GM19468 (cell line): ENCODE results near the gene GRB10.
"Not testable (repeated sequence)": the region's sequence is repeated elsewhere in the genome, so short reads cannot be mapped to it uniquely, and the experiment has no call there.

ENCODE experiments used
- ATAC-seq: cut with Tn5 transposase; IDR thresholded peaks from one replicate; pipeline ENCODE4 v1.9.1; 2021; ENCODE audit warnings: mild to moderate bottlenecking, moderate library complexity, moderate number of reproducible peaks; ENCODE audit not compliant: unreplicated experiment; ENCODE audit errors: extremely low read depth

GRB10 gene

DNA sequence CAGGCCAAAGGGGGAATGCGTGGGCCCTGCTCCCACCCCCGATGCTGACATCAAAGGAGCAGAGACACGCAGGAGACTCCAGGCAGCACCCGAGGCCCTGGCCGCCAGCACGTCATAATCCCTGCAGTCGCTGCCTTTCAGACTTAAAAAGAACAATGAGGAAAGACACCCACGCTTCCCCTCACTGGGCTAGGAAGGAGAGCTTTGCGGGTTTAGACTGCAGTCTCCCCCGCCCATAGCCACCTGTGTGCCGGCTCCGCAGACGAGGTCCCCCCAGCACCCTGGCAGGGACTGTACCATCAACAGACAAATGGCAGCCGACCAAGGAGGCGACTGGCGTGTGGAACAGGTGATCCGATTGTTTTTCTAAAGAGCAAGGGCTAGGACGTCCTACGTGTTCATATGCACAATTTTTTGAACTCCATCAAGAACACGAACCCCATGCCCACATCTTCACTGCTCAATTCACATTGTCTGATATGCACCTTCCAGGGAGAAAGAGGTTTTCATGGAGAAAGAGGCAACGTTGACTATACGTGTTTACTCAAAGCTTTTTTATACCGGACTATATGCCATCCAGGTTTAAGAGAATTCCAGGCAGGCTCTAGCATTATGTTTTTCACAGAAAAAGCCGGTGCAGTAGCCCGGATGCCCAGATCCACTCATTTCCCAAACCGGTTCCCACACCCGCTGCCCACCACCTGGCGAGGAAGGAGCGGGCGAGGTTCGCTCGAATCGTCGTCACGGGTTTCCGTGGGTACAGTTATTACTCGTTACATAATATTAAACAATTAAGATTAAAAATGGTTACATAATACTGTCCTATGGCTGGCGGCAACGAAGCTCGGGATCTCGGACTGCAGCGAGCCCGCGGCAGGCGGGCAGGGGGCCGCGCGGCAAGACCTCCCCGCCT is 1.1 kb downstream of the GRB10 start:
- ATAC-seq: no peak

DNA sequence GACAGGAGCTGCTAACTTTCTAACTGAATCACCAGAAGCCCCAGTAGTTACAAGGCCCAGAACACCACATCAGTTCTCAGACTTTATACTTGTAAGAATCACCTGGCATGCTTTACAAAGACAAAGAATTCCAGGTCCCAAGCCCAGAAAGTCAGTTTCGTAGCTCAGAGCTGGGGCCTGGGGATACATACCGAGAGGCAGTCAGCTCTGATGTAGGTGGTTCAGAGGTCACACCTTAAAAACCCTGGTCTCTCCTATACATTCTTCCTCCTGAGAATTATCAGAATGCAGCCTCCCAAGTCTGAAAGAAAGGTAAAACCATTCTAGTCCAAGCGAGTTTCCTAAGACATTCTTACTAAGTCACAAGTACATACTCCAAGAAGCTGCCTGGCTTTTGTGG is 2.3 kb downstream of the GRB10 start:
- ATAC-seq: no peak

DNA sequence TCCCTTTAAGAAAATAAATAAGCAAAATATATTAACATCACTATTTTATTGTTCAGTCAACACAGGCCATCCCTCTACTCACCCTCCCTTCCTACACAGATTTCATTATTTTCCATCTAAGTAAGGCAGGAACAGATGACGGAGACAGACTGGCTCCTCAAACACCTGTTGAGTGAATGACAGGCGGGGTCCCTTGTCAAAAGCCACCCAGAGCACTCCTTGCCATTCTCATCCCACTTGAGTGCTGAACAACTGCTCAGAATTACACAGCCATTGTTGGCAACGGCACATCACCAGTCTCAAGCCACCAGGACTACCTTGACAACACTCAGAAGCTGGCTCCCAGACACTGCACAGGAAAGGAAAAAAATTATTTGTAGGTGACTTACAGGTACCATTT is 3.3 kb downstream of the GRB10 start:
- no peak for ATAC-seq

DNA sequence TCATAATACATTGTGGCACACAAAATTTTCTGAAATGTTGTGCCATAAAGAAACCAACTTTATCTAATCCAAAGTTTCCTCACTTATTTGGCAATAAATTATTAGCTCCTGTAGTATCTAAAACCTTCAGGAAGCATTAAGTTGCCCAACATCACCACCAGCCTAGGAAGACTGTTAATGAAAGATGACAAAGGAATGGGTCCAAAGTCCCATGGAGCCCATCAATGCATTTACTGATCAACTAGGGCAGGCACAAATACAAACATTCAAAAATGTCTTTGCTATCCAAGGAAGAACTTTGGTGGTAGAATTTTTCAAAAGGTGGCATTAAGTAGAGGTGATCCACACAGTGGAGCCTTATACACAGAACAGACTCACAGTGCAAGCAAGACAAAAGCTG is 4.5 kb downstream of the GRB10 start:
- ATAC-seq: no peak

DNA sequence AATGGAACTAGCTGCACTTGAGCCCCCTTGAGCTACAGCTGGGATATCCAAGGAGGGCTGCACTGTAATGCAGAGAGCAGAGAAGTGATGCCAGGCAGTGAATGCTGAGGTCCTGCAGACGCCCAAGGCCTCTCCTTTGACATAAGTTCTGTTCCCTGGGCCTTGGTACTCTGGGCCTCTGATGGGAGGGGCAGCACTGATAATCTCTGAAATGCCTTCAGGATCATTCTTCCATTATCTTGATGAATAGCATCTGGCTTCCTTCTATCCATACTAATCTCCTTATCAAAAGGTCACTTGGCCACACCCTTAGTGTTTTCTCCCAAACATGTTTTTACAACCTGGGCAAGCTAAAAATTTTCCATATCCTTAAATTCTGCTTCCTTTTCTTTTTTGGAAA is 6.9 kb downstream of the GRB10 start:
- ATAC-seq: no peak

DNA sequence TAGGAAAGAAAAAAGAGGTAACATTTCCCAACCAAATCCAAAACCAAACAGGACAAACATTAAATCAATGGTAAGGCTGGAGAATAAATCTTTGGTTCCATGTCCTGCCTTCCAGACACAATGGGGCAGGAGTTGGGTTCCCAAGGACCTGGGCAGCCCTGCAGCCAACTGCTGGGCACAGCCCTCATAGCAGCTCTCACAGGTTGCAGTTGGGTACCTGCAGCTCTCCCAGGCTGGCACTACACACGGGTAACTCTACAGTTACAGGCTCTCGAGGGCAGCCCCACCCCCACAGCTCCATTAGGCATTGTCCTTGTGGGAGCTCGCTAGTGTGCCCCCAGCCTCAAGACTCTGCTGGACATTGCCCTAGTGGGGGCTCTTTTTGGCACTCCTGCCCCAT is 7.5 kb downstream of the GRB10 start:
- ATAC-seq: no peak

DNA sequence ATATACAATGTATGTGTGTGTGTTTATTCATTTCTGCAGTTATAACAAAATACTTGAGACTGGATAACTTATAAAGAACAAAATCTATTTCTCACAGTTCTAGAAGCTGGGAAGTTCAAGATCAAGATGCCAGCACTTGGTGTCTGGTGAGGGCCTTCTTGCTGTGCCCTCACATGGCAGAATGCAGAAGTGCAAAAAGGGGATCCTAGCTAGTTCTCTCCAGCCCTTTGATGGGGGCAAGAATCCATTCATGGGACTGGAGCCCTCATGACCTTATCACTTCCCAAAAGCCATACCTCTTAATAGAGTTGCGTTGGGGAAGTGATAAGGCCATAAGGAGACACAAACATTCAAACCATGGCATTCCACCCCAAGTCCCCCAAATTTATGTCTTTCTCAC is 8.4 kb downstream of the GRB10 start:
- ATAC-seq: no peak

DNA sequence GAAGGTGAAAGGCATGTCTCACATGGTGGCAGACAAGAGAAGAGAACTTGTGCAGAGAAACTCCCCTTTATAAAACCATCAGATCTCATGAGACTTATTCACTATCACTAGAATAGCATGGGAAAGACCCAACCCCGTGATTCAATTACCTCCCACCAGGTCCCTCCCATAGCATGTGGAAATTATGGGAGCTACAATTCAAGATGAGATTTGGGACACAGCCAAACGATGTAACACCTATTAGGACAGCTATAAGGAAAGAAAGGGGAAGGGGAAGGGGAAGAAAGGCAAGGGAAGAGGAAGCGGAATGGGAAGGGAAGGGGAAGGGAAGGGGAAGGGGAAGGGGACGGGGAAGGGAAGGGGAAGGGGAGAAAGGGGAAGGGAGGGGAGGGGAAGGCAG is 9.6 kb downstream of the GRB10 start:
- not testable (repeated sequence) for ATAC-seq

DNA sequence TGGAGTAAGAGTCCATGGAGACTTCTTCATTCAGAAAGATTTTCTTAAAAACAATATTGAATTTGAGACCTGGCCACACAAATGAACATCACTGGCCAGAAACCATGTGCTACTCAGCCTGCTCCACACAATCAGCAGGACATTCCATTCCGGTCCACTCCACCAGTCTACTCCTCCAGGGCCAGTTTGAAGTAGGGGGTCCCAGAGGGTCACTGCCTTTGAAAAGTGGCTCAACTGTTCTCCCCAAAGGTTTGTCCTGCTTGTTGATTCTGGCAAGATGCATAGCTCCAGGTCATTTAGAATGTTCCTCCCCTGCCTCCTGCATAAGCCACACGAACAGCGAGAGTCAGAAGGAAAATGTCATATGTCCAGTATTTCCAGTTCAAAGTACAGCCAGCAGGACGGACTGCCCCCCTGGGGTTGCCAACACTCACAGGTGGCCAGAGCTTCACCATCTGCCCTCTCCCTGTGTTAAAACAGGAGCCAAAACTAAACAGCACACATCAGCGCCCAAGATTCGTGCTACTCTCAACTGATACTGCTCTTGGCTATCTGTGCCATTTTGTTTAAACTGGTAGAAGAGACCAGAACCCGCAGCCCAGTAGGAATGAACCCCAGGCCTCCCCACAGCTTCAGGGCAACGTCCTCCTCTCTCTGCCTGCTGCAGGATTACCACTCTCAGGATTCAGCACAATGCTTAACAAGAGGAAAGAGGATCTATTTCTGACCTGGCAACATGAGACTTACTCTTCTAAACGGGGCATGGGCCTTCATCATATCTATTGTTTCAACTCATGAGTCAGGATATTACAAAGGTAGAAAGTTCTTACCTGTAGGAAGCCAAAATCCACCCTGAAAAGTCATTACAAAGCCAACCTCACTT is 11.3 kb downstream of the GRB10 start:
- ATAC-seq: no peak

DNA sequence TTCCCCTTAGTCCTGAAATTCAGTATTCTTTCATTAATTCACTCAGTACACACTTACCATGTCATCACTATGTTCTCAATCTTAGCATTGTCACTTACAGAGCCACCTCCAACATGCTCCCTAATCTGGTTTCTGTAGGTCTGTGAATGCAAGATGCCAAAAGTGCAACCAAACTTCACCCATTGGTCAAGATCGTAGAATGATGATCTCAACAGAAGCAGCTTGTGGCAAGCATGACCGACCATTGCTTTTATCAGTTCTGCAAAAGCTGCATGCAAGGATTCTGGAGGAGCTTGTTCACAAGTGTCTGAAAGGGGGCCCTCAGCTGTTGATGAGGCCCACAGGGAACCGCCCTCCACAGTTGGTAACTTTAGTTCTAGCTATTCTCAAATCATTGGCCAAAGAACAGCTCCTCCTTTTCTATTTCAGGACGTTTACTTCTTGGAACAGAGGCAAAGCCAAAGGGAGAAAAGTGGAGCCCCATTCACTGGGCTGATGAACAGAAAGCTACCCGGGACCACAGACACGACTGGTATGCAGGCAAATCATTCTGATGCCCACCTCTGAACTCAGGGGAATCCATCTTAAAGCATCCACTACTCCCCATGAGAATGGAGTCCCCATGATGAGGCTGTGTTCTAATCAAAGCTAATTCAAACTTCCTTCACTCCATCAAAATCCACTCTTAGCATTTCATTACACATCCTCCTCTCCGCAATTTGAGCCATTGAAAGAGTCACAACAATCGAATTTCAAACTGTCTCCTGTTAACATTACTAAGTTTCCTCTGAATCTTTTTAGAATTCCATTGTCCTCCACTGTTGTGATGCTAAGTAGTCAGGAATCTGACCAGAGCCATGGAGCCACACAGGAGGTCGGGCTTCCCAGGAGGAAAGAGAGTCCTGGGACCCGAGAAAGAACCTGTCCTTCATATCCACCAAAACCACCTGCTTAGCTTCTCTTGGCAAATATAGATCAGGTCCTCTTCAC is 13.9 kb downstream of the GRB10 start:
- no peak for ATAC-seq

DNA sequence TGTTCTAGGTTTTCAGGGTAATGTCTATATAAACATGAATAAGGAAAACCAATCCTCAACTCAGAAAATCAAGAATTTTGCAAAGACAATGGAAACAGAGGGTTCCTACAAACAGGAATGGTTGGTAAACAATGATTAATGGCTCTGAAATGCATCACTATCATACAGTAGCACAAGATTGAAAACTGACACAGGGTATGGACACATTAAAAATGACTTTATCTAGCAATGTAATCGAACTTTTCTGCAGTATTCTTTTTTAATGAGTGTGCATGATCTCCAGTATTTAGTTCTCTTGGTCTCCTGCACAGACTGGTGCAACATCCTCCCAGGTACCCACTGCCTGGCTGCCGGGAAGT is 15.9 kb downstream of the GRB10 start:
- ATAC-seq: no peak

DNA sequence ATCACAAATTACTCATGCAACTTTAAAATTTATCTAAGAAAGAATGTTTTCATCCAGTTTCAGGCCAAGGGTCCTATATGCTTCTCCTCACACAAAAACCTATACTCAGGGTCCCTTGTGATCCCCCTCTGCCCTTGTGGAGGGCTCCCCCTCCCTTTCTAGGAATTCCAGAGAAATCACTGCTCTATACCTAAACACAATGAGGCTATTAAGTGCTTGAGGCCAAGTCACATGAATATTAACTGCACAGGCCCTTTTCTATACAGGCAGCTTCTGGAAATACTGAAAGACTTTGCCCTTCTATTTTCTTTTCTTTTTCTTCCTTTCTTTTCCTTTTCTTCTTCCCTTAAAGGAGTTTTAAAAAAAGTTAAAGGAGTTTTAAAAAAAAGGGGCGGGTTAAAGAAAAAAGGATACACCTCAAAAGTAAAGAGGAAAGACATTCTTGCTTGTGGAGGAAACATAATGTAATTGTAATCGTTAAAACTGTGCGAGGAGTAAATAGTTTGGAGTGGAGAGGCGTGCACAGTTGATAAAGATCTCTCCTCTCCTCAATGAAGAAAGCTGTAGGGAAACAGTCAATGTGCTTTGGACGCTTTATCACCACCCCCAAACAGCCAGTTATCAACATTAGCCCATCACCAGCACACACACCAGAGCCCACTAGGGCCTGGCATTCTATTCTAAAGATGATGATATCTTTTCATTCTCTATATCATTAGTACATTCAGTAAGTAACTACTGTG is 16.4 kb downstream of the GRB10 start:
- ATAC-seq: no peak

DNA sequence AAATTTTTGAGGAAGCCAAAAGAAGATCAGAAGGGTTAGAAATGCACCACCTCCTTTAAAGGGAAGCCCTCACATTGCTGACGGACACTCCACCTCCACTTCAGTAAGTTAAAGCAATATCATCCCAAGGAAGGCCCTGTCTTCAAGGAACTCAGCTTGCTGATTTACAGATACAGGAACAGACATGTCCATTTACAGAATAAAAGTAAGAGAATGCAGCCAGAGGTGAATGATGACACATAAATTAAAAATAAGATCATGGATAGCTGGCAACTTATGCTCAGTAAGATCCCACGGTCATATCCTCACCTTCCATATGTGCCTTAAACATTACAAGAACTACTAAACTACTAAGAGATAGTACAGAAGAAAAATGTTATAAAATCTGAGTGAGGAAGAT is 20.4 kb downstream of the GRB10 start:
- no peak for ATAC-seq

DNA sequence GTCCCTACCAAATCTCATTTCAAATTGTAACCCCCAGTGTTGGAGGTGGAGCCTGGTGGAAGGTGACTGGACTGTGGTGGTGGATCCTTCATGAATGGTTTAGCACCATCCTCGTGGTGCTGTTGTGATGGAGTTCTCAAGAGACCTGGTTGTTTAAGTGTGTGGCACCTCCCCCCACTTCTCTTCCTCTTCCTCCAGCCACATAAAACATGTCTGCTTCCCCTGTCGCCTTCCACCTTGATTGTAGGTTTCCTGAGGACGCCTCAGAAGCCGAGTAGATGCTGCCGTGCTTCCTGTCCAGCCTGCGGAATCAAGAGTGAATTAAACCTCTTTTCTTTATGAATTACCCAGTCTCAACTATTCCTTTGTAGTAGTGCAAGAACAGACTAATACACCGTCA is 21.0 kb downstream of the GRB10 start:
- ATAC-seq: no peak

DNA sequence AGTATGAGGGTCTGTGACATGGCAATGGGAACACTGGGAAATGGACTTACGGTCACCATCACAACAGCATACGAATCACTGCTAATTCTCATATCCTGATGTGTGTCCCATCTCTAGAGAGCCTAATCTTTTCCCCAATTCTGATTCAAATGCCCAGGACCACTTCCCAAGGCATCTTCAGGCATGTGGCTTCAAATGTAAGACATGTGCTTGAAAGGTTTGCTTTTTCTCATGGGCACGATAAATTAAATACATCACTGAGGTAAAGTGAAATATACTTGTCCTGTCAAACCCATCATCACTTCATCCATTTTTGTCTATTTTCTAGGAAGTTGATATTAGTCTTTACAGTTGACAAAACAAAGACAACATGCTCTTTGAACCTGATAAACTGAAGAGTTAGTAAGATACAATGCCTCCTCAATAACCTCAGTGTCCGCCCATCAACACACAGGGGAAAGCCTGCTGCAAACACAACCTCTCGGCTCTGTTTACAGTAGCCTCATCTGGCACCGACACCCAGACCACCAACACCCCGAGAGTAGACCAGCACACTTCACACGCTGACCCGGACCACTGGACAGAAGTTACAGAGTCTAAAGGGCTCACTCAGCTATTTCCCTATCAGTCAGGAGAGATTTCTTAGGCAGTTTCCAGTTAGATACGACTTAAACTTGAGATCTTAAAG is 24.8 kb downstream of the GRB10 start:
- no peak for ATAC-seq

DNA sequence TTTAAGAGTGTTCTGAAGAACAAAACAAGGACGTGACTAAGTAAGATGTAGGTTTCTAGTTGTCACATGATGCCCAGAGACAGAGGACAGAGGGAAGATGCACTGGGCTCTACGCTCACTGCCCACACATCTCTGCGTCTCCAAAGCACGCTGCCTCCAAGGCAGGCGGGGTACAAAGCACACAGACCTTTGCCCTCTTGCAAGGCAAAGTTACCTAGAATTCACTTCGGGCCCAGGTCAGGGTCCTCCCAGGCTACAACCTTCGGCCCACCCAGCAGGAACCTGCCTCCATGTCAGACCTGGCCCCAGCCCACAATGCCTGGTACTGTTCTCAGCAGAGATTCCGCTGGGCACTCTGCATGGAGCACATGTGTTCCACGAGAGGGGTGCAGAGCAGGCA is 26.5 kb downstream of the GRB10 start:
- no peak for ATAC-seq

DNA sequence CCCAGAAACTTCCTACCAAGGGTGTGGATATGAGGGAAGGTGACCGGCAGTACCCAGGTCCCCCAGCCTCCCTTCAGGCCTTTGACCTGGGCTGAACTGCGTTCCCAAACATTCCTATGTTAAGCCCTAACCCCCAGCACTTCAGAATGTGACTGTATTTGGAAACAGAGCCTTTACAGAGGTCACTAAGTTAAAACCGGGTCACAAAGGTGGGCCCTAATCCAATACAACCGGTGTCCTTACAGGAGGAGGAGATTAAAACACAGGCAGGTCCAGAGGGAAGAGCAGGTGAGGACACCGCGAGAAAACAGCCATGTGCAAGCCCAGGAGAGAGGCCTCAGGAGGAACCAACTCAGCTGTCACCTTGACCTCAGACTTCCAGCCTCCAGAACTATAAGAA is 28.0 kb downstream of the GRB10 start:
- ATAC-seq: no peak

DNA sequence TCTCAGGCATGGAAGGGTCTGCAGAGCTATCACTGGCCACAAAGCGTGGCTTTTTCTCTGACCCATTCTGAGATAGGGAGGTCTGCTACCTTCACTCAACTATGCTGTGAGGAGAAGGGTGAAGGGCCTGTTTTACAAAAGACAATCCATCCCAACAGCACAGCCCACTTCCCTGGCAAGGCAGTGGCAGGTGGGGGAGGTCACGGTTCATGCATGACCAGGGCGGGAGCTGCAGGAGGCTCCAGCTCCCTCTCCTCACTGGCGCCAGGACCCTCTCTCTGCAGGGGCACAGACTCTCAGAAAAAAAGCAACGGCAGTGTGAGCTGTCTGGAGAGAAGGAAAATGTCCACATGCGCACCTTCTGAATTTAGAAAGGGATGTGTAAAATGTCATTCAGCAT is 28.5 kb downstream of the GRB10 start:
- ATAC-seq: no peak

DNA sequence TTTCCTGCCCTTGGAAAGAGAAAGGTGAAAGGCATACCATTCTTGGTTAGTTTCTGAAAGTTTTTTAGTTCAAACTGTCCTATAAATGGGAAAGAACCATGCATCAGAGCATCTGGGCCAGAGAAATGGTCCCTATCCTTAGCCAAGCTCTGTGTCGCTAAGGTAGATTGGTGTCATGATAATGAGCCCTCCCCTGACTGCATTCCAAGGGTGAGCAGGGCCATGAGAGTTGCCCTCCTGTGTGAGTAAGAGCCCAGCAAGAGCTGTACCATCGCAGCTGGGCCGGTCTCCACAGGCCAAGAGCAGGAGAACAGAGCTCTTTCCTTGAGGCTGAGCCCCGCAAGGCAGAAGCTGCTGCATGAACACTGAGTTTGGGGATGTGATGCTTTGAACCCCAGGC is 30.3 kb downstream of the GRB10 start:
- no peak for ATAC-seq
